Measurements from ENCODE around the gene CAPRIN1. TPM values are rescaled to one million over a fixed set of nuclear protein-coding genes. Genes with fewer than 3 reads are reported as not detected.
"Not testable (repeated sequence)": the region's sequence is repeated elsewhere in the genome, so short reads cannot be mapped to it uniquely, and the experiment has no call there.

Gene CAPRIN1
- total RNA-seq, 1 experiment from 2014 or later, result 165 TPM

- no peak for DNase-seq (ENCODE audit: low read depth)
Measured at GRCh38 chr11:34091825-34092224, 40.3 kb downstream of the CAPRIN1 start.

- not testable (repeated sequence) for DNase-seq (ENCODE audit: low read depth)
Measured at GRCh38 chr11:34094900-34095299, 43.4 kb downstream of the CAPRIN1 start.

DNA sequence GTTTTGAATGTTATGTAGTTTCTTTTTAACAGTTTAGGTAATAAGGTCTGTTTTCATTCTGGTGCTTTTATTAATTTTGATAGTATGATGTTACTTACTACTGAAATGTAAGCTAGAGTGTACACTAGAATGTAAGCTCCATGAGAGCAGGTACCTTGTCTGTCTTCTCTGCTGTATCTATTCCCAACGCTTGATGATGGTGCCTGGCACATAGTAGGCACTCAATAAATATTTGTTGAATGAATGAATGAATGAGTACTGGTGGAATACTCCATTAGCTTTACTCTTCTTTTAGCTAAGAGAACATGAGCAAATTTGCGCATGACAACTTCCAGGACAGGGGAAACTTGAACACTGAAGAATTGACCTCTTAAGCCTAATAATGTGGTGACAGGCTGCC is 47.3 kb downstream of the CAPRIN1 start:
- DNase-seq (ENCODE audit: low read depth), result no peak

DNA sequence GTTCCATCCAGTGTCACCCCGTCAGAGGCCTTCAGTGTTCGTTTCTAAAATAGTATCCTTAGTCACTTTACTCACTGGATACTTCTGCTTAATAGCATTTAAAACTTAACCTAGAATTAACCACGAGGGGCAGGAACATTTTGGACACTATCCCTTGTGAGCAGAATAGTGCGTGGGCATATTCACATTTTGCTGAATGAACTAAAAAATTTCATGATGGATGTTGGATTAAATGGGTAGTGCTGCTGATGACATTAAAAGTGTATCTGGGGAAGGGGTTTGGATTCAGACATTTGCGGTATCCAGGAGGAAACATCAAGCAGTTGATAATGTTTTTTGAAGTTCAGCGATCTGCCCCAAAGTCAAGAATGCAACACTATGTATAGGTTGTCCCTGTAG is 53.1 kb downstream of the CAPRIN1 start:
- DNase-seq (ENCODE audit: low read depth), result no peak

GRCh38 chr11:34105079-34105956 is 53.8 kb downstream of the CAPRIN1 start, which contains the start of gene NAT10:
Gene NAT10 (plus strand): TSS chr11:34105629. CDS start chr11:34108226, 2,597 bp downstream.
- peak; percentile 98 for DNase-seq (ENCODE audit: low read depth)

- no peak for DNase-seq (ENCODE audit: low read depth)
Measured at GRCh38 chr11:34105957-34106504, 54.5 kb downstream of the CAPRIN1 start.

DNA sequence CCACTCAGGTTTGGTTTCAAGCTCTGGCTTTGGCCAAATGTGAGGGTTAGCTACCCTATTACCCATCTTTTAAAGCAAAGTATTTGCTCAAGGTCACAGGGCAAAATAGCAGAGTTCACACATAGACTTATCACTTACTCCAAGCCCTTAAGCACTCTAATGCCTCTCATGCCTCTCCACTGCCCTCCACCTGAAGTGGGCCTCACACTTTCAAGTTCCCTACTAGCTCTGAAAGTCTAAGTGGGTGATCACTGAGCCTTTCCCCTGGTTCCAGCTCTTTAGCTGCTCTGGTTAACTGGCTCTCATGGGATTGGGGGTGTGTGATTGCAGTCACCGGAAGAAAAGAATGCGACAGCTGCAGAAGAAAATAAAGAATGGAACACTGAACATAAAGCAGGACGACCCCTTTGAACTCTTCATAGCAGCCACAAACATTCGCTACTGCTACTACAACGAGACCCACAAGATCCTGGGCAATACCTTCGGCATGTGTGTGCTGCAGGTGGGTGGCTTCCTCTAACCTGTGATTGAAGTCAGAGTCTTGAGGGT is 60.3 kb downstream of the CAPRIN1 start:
- DNase-seq (ENCODE audit: low read depth), result no peak

GRCh38 chr11:34114014-34114413 is 62.5 kb downstream of the CAPRIN1 start:
- DNase-seq (ENCODE audit: low read depth), result no peak

DNA sequence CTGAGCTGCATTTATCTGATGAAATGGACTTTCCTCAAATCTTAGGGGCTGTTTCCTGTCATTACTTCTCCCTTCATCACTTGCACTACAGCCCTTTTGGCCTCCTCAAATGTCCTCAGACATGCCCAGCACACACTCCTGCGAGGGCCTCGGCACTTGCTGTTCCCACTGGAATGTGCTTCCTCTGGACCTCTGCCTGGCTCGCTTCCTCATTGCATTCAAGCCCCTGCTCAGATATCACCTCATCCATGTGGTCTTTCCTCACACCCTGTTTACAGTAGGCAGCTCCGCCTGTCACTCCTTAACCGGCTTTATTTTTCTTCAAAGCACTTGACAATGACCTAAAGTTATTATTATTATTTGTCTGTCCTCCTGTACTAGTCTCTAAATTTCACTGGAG is 62.9 kb downstream of the CAPRIN1 start:
- DNase-seq (ENCODE audit: low read depth), result no peak

DNA sequence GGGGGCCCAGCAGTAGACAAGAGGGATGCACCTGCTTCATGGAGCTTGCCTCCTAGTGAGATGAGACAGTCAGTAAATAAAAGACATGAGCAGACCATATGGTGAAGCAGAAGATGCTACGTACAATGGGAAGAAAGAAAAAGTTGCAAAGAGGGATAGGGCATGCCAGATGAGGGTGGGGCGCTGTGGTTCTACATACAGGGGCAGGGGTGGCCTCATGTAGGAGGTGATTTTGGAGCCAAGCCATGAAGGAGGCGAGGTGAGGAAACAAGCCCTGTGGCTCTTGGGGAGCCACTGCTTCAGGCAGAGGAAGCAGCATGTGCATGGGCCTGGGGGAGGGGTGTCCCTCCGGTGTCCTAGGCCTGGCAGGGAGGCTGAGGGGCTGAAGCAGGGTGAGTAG is 69.1 kb downstream of the CAPRIN1 start:
- no peak for DNase-seq (ENCODE audit: low read depth)

DNA sequence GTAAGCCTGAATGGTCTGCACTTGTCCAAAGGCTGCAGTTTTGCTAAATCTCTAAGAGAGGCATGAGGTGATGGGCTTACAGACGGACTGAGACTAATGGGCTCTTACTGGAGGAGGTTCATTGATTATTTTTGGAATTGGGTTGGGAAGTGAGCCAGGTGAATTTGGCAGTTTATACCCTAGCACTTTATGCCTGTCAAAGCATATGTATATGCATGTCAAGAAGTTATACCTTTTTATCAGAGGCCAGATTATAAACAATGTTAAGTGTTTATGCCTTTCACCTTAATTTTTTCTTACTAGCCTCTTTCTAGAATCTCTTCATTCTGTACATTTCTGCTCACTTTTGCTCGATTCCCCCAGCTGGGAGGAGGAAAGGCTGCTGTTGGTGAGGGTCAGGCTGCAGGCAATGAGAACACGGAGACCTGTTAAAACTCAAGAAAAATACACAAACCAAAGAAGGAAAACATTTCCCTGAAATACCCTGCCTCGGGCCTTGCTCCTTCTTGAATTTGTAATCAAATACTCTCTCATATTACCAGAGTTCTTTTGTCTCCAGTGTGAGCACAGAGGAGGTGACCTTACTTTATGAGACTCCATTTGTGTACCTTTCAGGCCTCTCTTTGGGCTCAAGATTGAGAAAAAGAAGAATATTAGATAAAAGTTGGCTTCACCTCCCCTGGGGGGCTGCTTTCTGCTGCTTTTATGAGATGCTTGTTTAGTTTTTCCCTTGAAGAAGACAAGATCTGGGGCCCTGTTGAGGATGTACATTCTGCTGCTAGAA is 73.5 kb downstream of the CAPRIN1 start:
- DNase-seq (ENCODE audit: low read depth), result no peak

- DNase-seq (ENCODE audit: low read depth), result no peak
Measured at GRCh38 chr11:34126959-34127848, 75.7 kb downstream of the CAPRIN1 start.

DNA sequence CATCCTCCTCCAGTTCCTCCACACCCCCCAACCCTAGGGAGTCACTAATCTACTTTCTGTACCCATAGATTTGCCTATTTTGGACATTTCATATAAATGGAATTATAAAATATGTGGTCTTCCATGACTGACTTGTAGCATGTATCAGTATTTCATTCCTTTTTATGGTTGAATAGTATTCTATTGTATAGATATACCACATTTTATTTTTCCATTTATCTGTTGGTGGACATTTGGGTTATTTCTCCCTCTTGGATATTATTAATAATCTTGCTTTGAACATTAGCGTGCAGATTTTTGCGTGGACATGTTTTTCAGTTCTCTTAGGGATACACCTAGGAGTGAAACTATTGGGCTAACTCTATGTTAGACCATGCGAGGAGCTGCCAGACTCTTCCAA is 77.3 kb downstream of the CAPRIN1 start:
- DNase-seq (ENCODE audit: low read depth), result no peak

DNA sequence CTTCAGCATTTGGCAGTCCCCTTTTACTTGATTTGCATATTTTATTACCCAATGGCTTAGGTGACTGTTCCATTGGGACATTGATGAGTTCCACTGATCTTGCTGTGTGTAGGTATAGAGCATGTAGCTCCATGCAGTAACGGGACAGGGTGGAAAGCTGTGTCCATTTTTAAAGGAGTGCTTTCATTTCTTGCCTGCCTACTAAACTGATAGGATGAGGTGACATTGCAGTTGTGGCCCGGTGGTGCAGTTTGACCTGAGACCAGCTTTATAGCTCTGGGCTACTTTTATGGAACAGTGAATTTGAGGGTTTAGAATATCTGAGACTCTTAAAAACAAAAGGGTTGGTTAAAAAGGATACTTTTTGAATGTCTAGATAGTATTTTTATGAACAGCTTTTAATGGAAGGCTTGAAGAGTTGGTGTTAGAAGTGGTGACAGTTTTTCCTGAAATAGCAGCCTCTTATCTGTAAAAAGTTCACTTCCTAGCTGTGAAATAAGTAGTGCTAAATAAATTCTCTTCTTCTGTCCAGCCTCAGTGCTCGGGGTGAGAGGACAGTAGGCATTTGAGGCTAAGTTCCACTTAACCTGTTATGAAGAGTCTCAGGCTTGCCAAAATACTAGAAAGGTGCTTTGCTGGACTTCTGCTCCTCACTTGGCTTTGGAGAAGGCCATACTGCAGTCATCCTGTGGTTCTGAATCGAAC is 80.9 kb downstream of the CAPRIN1 start:
- DNase-seq (ENCODE audit: low read depth), result no peak

DNA sequence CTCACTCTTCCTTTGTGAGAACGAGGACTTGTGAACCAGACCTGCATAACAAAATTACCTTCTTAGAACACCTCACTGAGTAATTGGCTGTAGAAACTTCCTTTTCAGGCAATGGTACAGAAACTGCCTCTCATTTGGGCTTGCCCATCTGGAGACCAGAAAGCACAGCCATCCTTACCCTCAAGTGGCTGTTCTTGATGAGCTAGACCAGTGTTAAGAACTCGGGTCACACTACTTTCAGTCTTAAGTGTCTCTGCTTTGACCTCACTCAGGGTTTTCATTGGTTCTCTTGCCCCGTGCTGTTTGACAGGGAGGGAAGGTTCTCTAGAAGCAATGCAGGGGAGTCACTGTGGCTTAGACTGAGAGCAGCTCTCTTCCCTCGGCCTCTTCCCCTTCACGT is 83.2 kb downstream of the CAPRIN1 start:
- no peak for DNase-seq (ENCODE audit: low read depth)

DNA sequence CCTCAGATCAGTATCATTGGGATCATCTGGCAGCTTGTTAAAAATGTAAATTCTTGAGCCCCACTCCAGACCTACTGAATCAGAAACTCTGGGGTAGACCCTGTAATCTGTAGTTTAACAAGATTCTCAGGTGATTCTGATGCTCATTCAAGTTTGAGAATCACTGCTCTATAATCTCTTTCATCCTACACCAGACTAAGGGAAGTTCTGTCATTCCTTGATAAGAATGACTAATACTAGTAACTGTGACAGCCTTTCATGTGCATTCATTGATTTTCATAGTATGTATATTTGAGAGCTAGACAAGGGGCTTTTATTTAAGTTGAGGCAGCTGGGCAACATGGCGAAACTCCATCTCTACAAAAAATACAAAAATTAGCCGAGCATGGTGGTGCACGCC is 83.9 kb downstream of the CAPRIN1 start:
- no peak for DNase-seq (ENCODE audit: low read depth)

GRCh38 chr11:34136420-34136819 is 84.9 kb downstream of the CAPRIN1 start:
- DNase-seq (ENCODE audit: low read depth), result no peak

DNA sequence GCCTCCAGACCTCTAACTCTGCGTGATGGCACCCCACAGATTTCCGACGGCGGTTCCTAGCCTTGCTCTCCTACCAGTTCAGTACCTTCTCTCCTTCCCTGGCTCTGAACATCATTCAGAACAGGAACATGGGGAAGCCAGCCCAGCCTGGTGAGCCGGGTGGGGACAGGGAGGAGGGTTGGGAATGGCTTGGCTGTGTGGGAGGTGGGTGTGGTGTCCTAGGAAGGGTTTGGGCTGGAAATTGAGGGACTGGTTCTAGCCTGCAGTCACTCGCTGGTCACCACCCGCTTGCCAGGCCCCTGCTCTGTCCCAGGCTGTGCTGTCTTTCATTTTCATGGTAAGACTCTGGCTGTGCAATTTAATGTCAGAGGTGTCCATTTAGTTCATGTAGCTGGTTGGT is 87.8 kb downstream of the CAPRIN1 start:
- DNase-seq (ENCODE audit: low read depth), result no peak

GRCh38 chr11:34140149-34140548 is 88.6 kb downstream of the CAPRIN1 start:
- no peak for DNase-seq (ENCODE audit: low read depth)

DNA sequence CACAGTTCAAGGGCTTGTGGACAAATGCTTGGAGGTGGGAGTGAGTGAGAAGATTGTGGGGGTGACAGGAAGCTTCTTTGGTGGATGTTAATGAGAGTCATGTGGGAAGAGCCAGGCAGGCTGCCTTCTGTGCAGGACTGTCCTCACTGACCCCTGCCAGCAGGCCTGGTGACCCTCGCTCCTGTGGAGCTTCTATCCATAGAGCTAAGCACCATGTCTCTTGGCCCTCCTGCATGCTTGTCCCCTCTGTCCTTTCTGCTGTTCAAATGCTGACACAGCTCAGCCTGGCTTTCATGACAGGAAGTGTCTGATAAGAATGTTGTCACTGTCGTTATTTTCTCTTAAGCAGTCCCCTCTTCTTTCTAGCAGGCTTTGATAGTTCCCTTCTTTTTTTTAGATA is 91.5 kb downstream of the CAPRIN1 start:
- DNase-seq (ENCODE audit: low read depth), result no peak

GRCh38 chr11:34145073-34145472 is 93.5 kb downstream of the CAPRIN1 start:
- no peak for DNase-seq (ENCODE audit: low read depth)

All from RPMI7951 (cell line).